OCI-LY1 (cell line): ENCODE measurements around the gene BCL2L12.

Experiments
- H2AFZ ChIP-seq: fragments of 200-600 bp; sonication (generic), shearing (Covaris generic); 2 replicates; pipeline ENCODE4 v1.6.0; 2014; ENCODE audit warnings: antibody characterized with exemption, mild to moderate bottlenecking, low read length
- H3F3A ChIP-seq: fragments of 200-600 bp; sonication (generic), shearing (Covaris generic); 2 replicates; pipeline ENCODE4 v1.6.0; 2014; ENCODE audit warnings: mild to moderate bottlenecking, antibody characterized with exemption, low read length, moderate library complexity; ENCODE audit not compliant: insufficient read depth
- H3K27ac ChIP-seq: fragments of 200-600 bp; sonication (generic); 2 replicates; pipeline ENCODE4 v1.5.1; 2014; ENCODE audit warnings: low read length, mixed run types, mild to moderate bottlenecking, low read depth; ENCODE audit not compliant: poor library complexity, severe bottlenecking
- H3K27me3 ChIP-seq: fragments of 200-600 bp; sonication (generic); 2 replicates; pipeline ENCODE4 v1.6.0; 2014; ENCODE audit warnings: antibody characterized with exemption, mild to moderate bottlenecking, low read length, moderate library complexity; ENCODE audit not compliant: insufficient read depth
- H3K36me3 ChIP-seq: fragments of 200-600 bp; sonication (generic); 2 replicates; pipeline ENCODE4 v1.6.1; 2014; ENCODE audit warnings: mild to moderate bottlenecking, antibody characterized with exemption, low read length, moderate library complexity, mixed read lengths; ENCODE audit not compliant: insufficient read depth
- H3K4me1 ChIP-seq: fragments of 200-600 bp; sonication (generic); 2 replicates; pipeline ENCODE4 v1.5.1; 2014; ENCODE audit warnings: mild to moderate bottlenecking, low read length, moderate library complexity; ENCODE audit not compliant: insufficient read depth, severe bottlenecking
- H3K4me2 ChIP-seq: fragments of 200-600 bp; sonication (generic), shearing (Covaris generic); 2 replicates; pipeline ENCODE4 v1.6.1; 2014; ENCODE audit warnings: low read length
- H3K4me3 ChIP-seq: fragments of 200-600 bp; sonication (generic); 2 replicates; pipeline ENCODE4 v1.5.1; 2014; ENCODE audit warnings: low read length, low read depth, mild to moderate bottlenecking, mixed read lengths; ENCODE audit not compliant: poor library complexity, severe bottlenecking
- H3K79me2 ChIP-seq: fragments of 200-600 bp; shearing (Covaris generic); 2 replicates; pipeline ENCODE4 v1.6.1; 2016; ENCODE audit warnings: mixed run types, low read length, mixed read lengths; ENCODE audit not compliant: insufficient read depth
- H3K9ac ChIP-seq: fragments of 200-600 bp; sonication (generic), shearing (Covaris generic); 2 replicates; pipeline ENCODE4 v1.6.1; 2014; ENCODE audit warnings: mild to moderate bottlenecking, low read length, mixed read lengths
- H3K9me2 ChIP-seq: fragments of 200-600 bp; sonication (generic), shearing (Covaris generic); 2 replicates; pipeline ENCODE4 v1.6.1; 2014; ENCODE audit warnings: low read depth, mild to moderate bottlenecking, low read length, mixed read lengths
- H3K9me3 ChIP-seq: fragments of 200-600 bp; shearing (Covaris generic); 2 replicates; pipeline ENCODE4 v1.6.1; 2014; ENCODE audit warnings: low read length, mixed read lengths
- H4K20me1 ChIP-seq: fragments of 200-600 bp; sonication (generic), shearing (Covaris generic); 2 replicates; pipeline ENCODE4 v1.6.0; 2016; ENCODE audit warnings: mild to moderate bottlenecking, low read length; ENCODE audit not compliant: insufficient read depth
- EZH2 ChIP-seq: fragments of 200-600 bp; sonication (generic), shearing (Covaris generic); IDR thresholded peaks from 2 replicates; pipeline ENCODE4 v1.8.0; 2017; ENCODE audit warnings: borderline replicate concordance, mixed run types, mild to moderate bottlenecking, antibody characterized with exemption, low read length, moderate library complexity, mixed read lengths
- TF ChIP-seq, protein P1 (sequence below): fragments of 200-600 bp; sonication (generic), shearing (Covaris generic); IDR thresholded peaks from 2 replicates; pipeline ENCODE4 v1.5.1; 2017; ENCODE audit warnings: mild to moderate bottlenecking, antibody characterized with exemption, low read length, moderate library complexity, mixed read lengths

BCL2L12 gene

DNA sequence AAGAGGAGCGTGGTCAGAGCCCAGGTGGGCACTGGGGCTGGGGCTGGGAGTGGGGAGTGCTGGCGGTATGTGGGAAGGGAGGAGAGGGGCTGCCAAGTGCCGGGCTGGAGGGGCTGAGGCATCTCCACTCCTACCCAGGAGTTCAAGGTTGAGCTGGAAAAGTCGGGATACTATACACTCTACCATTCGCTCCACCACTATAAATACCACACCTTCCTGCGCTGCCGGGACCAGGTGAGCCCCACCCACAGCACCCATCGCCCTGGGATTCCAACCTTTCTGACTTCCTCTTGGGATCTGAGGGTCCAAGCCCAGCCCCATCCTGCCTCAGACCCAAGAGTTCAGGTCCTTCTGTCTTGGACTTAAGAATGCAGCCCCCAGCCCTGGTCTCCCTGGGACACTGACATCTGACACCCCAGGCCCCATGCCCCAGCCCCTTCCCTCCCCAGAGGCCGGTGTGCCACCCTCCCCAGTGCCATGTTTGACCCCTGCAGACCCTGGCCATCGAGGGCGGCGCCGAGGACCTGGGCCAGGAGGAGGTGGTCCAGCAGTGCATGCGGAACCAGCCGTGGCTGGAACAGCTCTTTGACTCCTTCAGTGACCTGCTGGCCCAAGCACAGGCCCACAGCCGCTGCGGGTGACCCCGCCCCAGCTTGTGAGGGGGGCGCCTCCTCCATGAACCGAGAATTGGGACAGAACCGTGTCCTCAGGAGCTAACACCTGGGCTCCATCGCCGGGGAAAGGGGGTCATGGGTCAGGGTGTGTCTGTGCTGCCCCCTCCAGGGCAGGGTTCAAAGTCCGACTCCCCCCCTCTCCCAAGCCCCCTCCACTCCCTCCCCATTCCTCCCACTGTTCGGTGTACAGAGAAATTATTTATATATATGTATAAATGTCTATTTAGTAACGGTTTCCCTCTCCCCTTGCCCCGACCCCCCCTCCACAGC, 40.5 kb upstream of the BCL2L12 start:
- Histone ChIP-seq H3K36me3 (peaks cover 44% of the 10 kb centered on the region), H3K27me3 (no peaks in the 10 kb centered on the region), H3K9ac (no peak overlapping the region), H3K4me3 (no peak overlapping the region), H3K79me2 (no peaks in the 10 kb centered on the region), H3K4me2 (no peak overlapping the region), H3K9me2 (no peaks in the 10 kb centered on the region), H3K4me1 (no peaks in the 10 kb centered on the region), H3K9me3 (no peaks in the 10 kb centered on the region), H2AFZ (no peak overlapping the region), H3K27ac (no peak overlapping the region), H3F3A (no peaks in the 10 kb centered on the region), H4K20me1 (no peaks in the 10 kb centered on the region)
- TF ChIP-seq EZH2, result no peak
- TF ChIP-seq, protein P1, sequence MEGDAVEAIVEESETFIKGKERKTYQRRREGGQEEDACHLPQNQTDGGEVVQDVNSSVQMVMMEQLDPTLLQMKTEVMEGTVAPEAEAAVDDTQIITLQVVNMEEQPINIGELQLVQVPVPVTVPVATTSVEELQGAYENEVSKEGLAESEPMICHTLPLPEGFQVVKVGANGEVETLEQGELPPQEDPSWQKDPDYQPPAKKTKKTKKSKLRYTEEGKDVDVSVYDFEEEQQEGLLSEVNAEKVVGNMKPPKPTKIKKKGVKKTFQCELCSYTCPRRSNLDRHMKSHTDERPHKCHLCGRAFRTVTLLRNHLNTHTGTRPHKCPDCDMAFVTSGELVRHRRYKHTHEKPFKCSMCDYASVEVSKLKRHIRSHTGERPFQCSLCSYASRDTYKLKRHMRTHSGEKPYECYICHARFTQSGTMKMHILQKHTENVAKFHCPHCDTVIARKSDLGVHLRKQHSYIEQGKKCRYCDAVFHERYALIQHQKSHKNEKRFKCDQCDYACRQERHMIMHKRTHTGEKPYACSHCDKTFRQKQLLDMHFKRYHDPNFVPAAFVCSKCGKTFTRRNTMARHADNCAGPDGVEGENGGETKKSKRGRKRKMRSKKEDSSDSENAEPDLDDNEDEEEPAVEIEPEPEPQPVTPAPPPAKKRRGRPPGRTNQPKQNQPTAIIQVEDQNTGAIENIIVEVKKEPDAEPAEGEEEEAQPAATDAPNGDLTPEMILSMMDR, result no peak

DNA sequence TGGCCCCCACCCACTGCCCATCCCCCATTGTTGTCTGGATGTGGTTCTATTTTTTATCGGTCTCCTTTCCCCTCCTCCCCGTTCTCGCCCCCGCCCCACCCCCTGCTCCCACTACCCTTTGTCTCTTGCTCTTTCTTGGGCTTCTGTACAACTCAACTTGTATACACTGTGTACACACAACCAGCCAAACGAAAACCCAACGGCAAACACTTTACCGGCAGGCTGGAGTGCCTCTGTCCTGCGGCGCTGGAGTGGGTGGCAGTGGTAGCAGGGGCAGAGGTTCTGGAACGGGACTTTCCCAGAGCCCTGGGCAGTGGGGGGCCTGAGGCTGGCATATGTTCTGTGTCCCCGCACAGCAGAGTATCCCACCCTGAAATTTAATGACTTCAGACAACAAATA, 39.5 kb upstream of the BCL2L12 start:
- Histone ChIP-seq H3K4me3 (no peak overlapping the region), H2AFZ (no peak overlapping the region), H3K27me3 (no peaks in the 10 kb centered on the region), H3K9ac (no peak overlapping the region), H3K4me2 (no peak overlapping the region), H3F3A (no peaks in the 10 kb centered on the region), H3K9me2 (no peaks in the 10 kb centered on the region), H4K20me1 (no peaks in the 10 kb centered on the region), H3K36me3 (peaks cover 40% of the 10 kb centered on the region), H3K4me1 (no peaks in the 10 kb centered on the region), H3K9me3 (no peaks in the 10 kb centered on the region), H3K79me2 (no peaks in the 10 kb centered on the region), H3K27ac (no peak overlapping the region)
- TF ChIP-seq, protein P1, result no peak
- TF ChIP-seq EZH2, result no peak

DNA sequence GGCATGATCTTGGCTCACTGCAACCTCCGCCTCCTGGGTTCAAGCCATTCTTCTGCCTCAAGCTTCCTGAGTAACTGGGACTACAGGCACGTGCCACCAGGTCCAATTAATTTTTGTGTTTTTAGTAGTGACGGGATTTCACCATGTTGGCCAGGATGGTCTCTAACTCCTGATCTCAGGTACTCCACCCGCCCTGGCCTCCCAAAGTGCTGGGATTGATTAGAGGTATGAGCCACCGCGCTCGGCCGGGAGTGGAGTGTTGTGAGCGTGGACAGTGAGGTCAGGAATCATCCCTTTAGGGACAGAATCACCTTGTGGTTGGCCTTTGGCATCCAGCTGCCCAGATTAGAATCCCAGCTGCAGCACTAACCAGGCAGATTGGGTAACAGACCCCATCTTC, 36.1 kb upstream of the BCL2L12 start:
- Histone ChIP-seq H2AFZ (no peak overlapping the region), H4K20me1 (no peaks in the 10 kb centered on the region), H3K4me3 (no peak overlapping the region), H3K4me1 (no peaks in the 10 kb centered on the region), H3K27me3 (no peaks in the 10 kb centered on the region), H3K9me3 (no peaks in the 10 kb centered on the region), H3K9me2 (no peaks in the 10 kb centered on the region), H3K27ac (no peak overlapping the region), H3K9ac (no peak overlapping the region), H3F3A (no peaks in the 10 kb centered on the region), H3K4me2 (no peak overlapping the region), H3K79me2 (no peaks in the 10 kb centered on the region), H3K36me3 (peaks cover 28% of the 10 kb centered on the region)
- TF ChIP-seq, protein P1, result no peak
